ENCODE measurements around the gene ULBP1. TPM values are rescaled to one million over a fixed set of nuclear protein-coding genes. Genes with fewer than 3 reads are reported as not detected.
"Not testable (repeated sequence)": the region's sequence is repeated elsewhere in the genome, so short reads cannot be mapped to it uniquely, and the experiment has no call there.

Gene ULBP1
- total RNA-seq, 4 donors from 2014 or later = 0.07 to 0.27 TPM; not detected in 2

GRCh38 chr6:149999636-150000035, 35.9 kb downstream of the ULBP1 start:
- H3K27ac ChIP-seq = no peak overlapping the region
- no peak for TF ChIP-seq EP300 (IDR thresholded peaks at IDR 0.05)
- TF ChIP-seq, protein P1, sequence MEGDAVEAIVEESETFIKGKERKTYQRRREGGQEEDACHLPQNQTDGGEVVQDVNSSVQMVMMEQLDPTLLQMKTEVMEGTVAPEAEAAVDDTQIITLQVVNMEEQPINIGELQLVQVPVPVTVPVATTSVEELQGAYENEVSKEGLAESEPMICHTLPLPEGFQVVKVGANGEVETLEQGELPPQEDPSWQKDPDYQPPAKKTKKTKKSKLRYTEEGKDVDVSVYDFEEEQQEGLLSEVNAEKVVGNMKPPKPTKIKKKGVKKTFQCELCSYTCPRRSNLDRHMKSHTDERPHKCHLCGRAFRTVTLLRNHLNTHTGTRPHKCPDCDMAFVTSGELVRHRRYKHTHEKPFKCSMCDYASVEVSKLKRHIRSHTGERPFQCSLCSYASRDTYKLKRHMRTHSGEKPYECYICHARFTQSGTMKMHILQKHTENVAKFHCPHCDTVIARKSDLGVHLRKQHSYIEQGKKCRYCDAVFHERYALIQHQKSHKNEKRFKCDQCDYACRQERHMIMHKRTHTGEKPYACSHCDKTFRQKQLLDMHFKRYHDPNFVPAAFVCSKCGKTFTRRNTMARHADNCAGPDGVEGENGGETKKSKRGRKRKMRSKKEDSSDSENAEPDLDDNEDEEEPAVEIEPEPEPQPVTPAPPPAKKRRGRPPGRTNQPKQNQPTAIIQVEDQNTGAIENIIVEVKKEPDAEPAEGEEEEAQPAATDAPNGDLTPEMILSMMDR (IDR thresholded peaks at IDR 0.05) = no peak
- no peaks in the 10 kb centered on the region for H3K36me3 ChIP-seq
- H3K4me3 ChIP-seq = no peak overlapping the region
- no peak for ATAC-seq
- H3K27me3 ChIP-seq = peaks cover 99% of the 10 kb centered on the region
- 67% methylated on average over 1 of the region's 2 CpGs; no CpG with 5 or more reads in 1 of the 2 donors for WGBS, 2 donors (ENCODE audit: low coverage in 1 of 2)
- no peaks in the 10 kb centered on the region for H3K9me3 ChIP-seq
- peaks cover 0 to 6% (median 4%) of the 10 kb centered on the region in 3 donors for H3K4me1 ChIP-seq

DNA sequence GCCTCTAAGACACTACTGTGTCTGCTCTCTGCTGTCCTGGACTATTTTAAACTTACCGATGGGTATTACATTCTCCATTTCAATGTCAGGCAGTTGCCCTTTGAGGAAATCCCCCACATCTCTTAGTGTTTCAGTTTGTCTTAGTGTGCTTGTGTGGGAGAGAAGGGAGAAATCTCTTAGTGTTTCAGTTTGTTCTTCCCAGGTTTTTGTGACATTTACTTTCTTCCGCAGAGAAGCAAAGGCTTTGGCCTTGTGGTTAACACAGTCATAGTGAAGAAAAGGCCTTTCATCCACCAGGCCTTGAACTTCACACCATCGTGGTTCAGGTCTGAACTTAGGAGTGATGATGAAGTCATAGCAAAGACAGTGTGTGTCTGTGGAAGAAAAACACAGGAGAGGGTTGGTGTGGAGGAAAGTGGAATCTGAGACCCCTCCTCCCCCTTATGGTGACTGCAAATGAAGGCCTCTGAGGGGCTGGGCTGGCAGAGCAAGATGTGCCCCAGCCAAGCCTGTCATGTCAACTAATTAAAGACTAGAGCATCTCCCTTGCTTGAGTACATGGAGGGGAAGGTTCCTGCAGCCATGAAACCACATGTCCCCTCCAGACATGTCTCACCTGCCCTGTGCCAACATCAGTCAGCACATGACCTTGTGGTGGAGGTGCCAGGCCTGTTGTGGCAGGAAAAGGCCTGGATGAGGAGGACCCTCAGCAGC, 37.7 kb downstream of the ULBP1 start:
- 78 to 87% methylated on average over 1 to 3 of the region's 3 CpGs for WGBS, 2 donors (ENCODE audit: low coverage in 1 of 2)
- no peak for ATAC-seq
- Histone ChIP-seq H3K4me3 (no peak overlapping the region), H3K27ac (no peak overlapping the region), H3K9me3 (no peaks in the 10 kb centered on the region), H3K36me3 (no peaks in the 10 kb centered on the region), H3K4me1 (peaks cover 0 to 18% (median 11%) of the 10 kb centered on the region in 3 donors), H3K27me3 (peaks cover 99% of the 10 kb centered on the region)
- TF ChIP-seq EP300 (IDR thresholded peaks at IDR 0.05) (no peak), POLR2AphosphoS5 (IDR thresholded peaks at IDR 0.05) (no peak), POLR2A (IDR thresholded peaks at IDR 0.05) (no peak)
- TF ChIP-seq, protein P1 (IDR thresholded peaks at IDR 0.05) = no peak

- no peak for ATAC-seq
- peaks cover 99% of the 10 kb centered on the region for H3K27me3 ChIP-seq
- 91 to 100% methylated on average over 1 of the region's 2 CpGs for WGBS, 2 donors (ENCODE audit: low coverage in 1 of 2)
- H3K4me1 ChIP-seq = peaks cover 0 to 18% (median 11%) of the 10 kb centered on the region in 3 donors
- no peak overlapping the region for H3K27ac ChIP-seq
- no peak overlapping the region for H3K4me3 ChIP-seq
- no peaks in the 10 kb centered on the region for H3K9me3 ChIP-seq
- H3K36me3 ChIP-seq = no peaks in the 10 kb centered on the region
- no peak for TF ChIP-seq POLR2A (IDR thresholded peaks at IDR 0.05)
- TF ChIP-seq, protein P1 (IDR thresholded peaks at IDR 0.05) = no peak
- no peak for TF ChIP-seq EP300 (IDR thresholded peaks at IDR 0.05)
- no peak for TF ChIP-seq POLR2AphosphoS5 (IDR thresholded peaks at IDR 0.05)
Observed at GRCh38 chr6:150002710-150003109, 39.0 kb downstream of the ULBP1 start.

DNA sequence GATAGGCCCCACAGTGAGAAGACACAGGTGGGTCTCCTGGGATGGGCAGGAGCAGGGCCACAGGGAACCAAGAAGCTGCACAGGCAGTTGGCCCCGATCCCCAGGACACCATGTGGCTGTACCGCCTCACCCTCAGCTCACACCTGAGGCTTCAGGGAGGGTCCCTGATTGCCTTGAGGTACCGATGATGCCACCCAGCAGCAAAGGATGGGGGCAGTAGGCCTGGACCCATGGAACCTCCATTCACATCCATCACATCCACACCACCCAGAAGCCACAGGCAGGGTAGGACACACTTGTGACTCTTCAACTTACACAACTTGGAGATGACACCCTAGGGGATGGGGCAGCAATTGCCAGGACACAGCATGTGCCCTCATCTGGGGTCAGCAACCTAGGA, 39.9 kb downstream of the ULBP1 start:
- H3K4me1 ChIP-seq = peaks cover 0 to 18% (median 11%) of the 10 kb centered on the region in 3 donors
- no CpG with 5 or more reads among the region's 3 CpGs for WGBS, 2 donors (ENCODE audit: low coverage in 1 of 2)
- not testable (repeated sequence) for H3K4me3 ChIP-seq, H3K36me3 ChIP-seq, H3K9me3 ChIP-seq, H3K27ac ChIP-seq, ATAC-seq
- peaks cover 99% of the 10 kb centered on the region for H3K27me3 ChIP-seq

GRCh38 chr6:150004101-150004782, 40.5 kb downstream of the ULBP1 start:
- H3K27ac ChIP-seq = no peak overlapping the region
- H3K27me3 ChIP-seq = peaks cover 99% of the 10 kb centered on the region
- peaks cover 0 to 18% (median 11%) of the 10 kb centered on the region in 3 donors for H3K4me1 ChIP-seq
- H3K36me3 ChIP-seq = no peaks in the 10 kb centered on the region
- TF ChIP-seq EP300 (IDR thresholded peaks at IDR 0.05) = no peak
- no peak for TF ChIP-seq POLR2A (IDR thresholded peaks at IDR 0.05)
- no peak for TF ChIP-seq POLR2AphosphoS5 (IDR thresholded peaks at IDR 0.05)
- TF ChIP-seq, protein P1 (IDR thresholded peaks at IDR 0.05) = no peak
- ATAC-seq = no peak
- no peaks in the 10 kb centered on the region for H3K9me3 ChIP-seq
- 60 to 64% methylated on average over 1 to 5 of the region's 14 CpGs for WGBS, 2 donors (ENCODE audit: low coverage in 1 of 2)
- peak overlapping the region; percentile 41 to 63 for H3K4me3 ChIP-seq

All from gastroesophageal sphincter (tissue), 4 donors.